LNCaP clone FGC (cell line): Measurements from ENCODE around the gene LYSET.
"Not testable (repeated sequence)": the region's sequence is repeated elsewhere in the genome, so short reads cannot be mapped to it uniquely, and the experiment has no call there.

Experiments
- DNase-seq: peaks from one replicate; pipeline ENCODE4 v3.0.0-alpha.2; 2011; ENCODE audit warnings: low read depth
- H3K4me3 ChIP-seq: 2 replicates; pipeline ENCODE4 v1.5.1; 2011; ENCODE audit warnings: mild to moderate bottlenecking, low read depth, low read length, control low read depth
- TF ChIP-seq, protein P1 (sequence below): IDR thresholded peaks from 2 replicates; pipeline ENCODE4 v1.5.1; 2012; ENCODE audit warnings: mild to moderate bottlenecking; ENCODE audit not compliant: control insufficient read depth, insufficient read depth; ENCODE audit errors: extremely low read depth

Gene LYSET

GRCh38 chr14:93148979-93149378 lies 36.1 kb upstream of the LYSET start:
- TF ChIP-seq, protein P1, sequence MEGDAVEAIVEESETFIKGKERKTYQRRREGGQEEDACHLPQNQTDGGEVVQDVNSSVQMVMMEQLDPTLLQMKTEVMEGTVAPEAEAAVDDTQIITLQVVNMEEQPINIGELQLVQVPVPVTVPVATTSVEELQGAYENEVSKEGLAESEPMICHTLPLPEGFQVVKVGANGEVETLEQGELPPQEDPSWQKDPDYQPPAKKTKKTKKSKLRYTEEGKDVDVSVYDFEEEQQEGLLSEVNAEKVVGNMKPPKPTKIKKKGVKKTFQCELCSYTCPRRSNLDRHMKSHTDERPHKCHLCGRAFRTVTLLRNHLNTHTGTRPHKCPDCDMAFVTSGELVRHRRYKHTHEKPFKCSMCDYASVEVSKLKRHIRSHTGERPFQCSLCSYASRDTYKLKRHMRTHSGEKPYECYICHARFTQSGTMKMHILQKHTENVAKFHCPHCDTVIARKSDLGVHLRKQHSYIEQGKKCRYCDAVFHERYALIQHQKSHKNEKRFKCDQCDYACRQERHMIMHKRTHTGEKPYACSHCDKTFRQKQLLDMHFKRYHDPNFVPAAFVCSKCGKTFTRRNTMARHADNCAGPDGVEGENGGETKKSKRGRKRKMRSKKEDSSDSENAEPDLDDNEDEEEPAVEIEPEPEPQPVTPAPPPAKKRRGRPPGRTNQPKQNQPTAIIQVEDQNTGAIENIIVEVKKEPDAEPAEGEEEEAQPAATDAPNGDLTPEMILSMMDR: no peak
- DNase-seq: no peak
- H3K4me3 ChIP-seq: no peak overlapping the region

DNA sequence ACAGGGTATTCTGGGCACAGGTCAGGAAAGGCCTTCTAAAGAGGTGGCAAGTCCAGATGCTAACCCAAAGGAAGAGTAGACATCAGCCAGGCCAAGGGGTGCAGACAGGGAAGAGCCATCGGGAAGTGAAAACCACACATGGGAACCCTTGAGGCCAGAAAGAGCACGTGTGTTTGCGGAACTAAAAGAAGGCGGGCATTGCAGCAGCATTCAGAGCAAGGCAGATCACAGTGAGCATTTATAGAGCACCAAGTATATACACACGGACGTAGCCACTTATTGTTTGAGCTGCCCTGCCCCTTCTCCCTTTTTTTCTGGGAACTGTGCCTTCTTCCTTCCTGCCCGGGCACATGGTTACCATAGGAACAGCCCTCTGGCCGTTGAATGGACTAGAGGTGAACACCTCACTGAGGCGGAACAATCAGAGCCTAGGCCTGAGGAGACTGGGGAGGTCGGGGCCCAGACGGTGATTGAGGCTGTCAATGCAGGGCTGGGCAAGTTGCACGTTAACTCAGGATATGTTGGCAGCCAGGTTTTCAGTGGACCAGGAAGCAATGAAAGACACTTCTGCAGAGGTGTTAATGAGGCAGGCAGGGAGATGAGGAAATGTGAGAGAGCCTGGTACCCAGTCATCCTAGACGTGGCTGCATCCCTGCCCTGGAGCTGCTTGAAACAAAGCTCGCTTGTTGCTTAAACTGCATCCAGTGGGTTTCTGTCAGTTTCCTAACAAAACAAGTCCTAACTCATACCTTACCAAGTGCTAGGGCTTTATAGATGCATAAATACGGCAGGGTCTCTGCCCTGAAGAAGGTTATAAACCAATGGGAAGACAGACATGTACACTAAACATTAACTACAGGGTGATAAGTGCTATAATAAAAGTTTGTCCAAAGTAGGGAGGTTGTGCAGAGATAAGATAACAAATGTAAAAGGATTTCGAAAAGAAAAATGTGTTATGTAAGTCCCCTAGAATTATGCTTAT lies 34.6 kb upstream of the LYSET start:
- TF ChIP-seq, protein P1: no peak
- no peak overlapping the region for H3K4me3 ChIP-seq
- DNase-seq: no peak

DNA sequence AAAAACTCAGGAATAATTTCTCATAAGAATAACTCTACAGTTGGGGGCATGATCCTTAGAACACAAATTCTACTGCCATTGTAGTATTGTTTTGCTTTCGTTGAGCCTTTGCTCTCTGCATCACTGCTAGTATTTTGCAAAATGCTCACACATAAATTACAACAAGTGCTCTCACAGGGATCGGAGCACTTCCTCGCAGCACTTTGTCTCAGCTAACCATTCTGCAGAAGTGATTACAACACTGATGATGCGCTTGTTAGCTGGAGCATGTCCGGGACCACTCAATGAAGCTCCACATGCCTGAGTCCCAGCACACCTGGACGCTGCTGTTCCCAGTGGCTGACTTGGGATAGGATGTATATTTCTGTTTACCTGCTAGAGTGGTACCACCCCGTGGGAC lies 32.0 kb upstream of the LYSET start:
- TF ChIP-seq, protein P1: no peak
- no peak for DNase-seq

GRCh38 chr14:93155667-93156066 lies 29.4 kb upstream of the LYSET start:
- TF ChIP-seq, protein P1: no peak
- no peak overlapping the region for H3K4me3 ChIP-seq
- no peak for DNase-seq

More for the DNA sequence above, 32.0 kb upstream of the LYSET start:
- H3K4me3 ChIP-seq: no peak overlapping the region

- TF ChIP-seq, protein P1: no peak
- H3K4me3 ChIP-seq: no peak overlapping the region
- DNase-seq: no peak
Observed at GRCh38 chr14:93156693-93157369, 28.3 kb upstream of the LYSET start.

- H3K4me3 ChIP-seq, DNase-seq: not testable (repeated sequence)
Observed at GRCh38 chr14:93158349-93158748, 26.8 kb upstream of the LYSET start.

- not testable (repeated sequence) for H3K4me3 ChIP-seq, DNase-seq
Observed at GRCh38 chr14:93159625-93160352, 25.3 kb upstream of the LYSET start.
